H54 (cell line): ENCODE measurements around the gene PCBP4.
"Not testable (repeated sequence)": the region's sequence is repeated elsewhere in the genome, so short reads cannot be mapped to it uniquely, and the experiment has no call there.

Experiments
- DNase-seq: peaks from one replicate; pipeline ENCODE4 v3.0.0; 2011; ENCODE audit warnings: low spot score, mixed read lengths; ENCODE audit not compliant: insufficient read length
- FAIRE-seq: peaks from 3 replicates; lab custom pipeline; 2011; peaks lifted over from hg19 to GRCh38; lab: Jason Lieb, UNC
- POLR2A ChIP-seq: IDR thresholded peaks from 2 replicates; pipeline ENCODE4 v1.6.1; 2011; ENCODE audit warnings: low read depth, mild to moderate bottlenecking, low read length

Gene PCBP4

DNA sequence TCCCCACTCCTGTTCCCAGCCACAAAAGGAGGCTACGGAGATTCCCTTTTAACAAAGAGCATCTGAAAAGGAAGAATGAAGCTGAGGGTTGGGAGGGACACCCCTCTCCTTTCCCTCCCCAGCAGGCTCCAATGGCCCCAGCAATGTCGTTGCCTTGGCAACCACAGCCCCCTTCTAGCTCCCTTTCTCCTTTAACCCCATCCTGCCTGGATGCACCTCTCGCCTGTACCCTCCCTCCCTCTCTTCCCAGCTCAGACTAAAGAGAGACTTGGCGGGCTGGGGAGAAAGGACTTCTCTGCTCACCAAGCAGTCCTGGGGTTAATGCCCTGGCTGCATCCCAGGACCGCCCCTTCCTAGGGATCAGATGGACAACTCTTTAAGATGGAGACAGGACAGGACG, 35.5 kb upstream of the PCBP4 start:
- TF ChIP-seq POLR2A, result no peak
- DNase-seq (no peak), FAIRE-seq (no peak)

DNA sequence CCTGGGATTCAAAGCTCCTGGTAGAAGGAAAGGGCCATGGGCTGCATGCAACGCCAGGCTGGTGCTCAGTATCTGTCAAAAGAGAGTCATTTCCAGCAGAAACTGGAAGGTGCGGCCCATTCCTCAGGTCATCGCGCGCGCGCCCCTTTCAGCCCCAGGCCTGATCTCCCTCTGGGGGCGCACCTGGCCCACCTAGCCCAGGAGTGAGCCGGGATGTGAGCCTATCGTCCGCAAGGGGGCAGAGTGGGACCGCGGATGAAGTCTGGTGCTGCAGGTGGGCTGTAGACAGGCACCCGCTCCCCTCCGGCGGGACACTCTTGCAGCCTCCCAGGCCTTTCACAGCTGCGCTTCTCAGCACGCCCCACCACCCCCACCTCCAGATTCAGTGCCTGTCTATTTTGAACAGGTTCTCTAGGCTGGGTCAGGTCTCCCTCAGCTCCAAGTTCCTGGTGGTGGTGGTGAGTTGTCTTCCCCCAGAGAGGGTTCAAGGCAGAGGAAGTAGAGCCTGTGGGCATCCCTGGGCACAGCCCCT, 34.3 kb upstream of the PCBP4 start:
- FAIRE-seq (no peak), DNase-seq (peak; percentile 89)
- TF ChIP-seq POLR2A, result no peak

DNA sequence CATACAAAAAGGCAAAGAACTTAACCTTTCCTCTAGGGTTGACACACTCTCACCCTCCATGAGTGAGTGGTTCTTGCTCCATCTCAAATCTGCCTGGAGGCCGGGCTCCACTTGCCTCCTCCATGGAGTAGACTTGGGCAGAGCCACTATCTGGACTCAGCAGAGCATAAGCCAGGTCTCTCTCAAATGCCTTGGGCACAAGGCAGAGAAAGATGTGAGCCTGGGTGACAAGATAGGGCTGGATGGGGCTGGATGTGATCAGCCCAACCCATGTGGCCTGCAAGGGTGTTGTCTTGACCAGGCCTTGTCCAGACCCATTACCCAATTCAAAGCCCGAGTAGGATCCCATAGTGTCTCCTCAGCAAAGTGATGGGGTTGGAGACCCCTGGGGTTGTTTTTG, 32.6 kb upstream of the PCBP4 start:
- FAIRE-seq, result no peak
- DNase-seq, result no peak
- TF ChIP-seq POLR2A, result no peak

DNA sequence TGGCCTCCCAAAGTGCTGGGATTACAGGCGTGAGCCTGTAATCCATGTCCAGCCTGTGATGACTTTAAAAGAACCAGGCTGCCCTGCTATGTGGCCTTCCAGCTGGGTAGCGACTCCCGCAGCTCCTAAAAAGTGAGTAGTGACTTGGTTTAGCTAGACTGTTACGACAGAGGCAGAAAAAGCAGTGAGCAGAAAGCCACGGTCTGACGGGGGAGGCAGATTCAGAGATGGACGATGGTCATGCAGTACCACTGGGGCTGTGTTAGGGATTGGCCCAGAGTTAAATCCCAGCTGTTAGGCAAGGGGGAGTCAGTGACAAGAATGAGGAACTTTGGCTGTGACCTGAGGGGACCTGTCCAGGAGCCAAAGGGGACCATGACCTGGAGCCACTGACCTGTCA, 31.5 kb upstream of the PCBP4 start:
- DNase-seq (no peak), FAIRE-seq (no peak)
- no peak for TF ChIP-seq POLR2A

DNA sequence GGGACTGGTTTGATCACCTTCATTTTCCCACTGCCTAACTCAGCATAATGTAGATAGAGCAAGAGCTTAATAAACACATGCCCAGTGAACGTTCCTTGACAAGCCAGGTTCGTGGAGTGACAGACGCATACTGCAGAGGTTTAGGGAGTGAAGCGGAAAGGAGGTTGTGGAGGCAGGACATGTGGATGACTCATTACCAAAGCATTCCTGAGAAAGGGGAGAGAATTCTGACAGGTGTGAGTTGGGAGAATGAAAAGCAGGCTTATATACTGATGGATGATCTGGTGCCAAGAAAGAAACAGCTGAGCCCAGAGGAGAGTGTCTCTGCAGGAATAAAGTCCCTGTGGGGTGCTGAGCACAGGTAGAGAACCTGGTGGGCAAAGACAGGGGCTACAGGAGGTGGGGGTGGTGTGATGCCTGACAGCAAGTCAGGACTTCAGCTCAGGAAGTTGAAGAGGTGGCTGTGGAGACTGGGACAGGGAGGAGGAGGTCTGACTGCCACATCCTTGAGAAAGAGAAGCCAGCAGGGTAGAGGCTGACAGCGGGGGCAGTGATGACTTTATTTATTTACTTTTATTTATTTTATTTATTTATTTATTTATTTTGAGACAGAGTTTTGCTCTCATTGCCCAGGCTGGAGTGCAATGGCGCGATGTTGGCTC, 30.8 kb upstream of the PCBP4 start:
- DNase-seq, result peak; percentile 82
- no peak for TF ChIP-seq POLR2A
- no peak for FAIRE-seq

DNA sequence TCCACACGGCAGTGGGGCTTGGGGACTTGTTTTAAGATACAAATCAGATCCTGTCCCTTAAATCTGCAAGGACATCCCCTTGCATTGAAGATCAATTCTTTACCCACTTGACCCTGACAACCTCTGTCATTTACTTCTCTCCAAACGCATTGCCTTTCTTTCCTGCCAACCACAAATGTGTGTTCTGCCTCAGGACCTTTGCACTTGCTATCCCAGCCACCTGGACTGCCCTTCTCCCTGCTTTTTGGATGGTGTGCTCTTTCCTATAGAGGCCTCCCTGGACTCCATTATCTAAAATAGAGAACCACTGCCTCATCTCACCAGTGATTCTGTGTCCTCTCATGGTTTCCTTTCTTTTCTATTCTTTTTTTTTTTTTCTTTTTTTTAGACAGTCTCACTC, 29.9 kb upstream of the PCBP4 start:
- no peak for DNase-seq
- no peak for TF ChIP-seq POLR2A
- no peak for FAIRE-seq

DNA sequence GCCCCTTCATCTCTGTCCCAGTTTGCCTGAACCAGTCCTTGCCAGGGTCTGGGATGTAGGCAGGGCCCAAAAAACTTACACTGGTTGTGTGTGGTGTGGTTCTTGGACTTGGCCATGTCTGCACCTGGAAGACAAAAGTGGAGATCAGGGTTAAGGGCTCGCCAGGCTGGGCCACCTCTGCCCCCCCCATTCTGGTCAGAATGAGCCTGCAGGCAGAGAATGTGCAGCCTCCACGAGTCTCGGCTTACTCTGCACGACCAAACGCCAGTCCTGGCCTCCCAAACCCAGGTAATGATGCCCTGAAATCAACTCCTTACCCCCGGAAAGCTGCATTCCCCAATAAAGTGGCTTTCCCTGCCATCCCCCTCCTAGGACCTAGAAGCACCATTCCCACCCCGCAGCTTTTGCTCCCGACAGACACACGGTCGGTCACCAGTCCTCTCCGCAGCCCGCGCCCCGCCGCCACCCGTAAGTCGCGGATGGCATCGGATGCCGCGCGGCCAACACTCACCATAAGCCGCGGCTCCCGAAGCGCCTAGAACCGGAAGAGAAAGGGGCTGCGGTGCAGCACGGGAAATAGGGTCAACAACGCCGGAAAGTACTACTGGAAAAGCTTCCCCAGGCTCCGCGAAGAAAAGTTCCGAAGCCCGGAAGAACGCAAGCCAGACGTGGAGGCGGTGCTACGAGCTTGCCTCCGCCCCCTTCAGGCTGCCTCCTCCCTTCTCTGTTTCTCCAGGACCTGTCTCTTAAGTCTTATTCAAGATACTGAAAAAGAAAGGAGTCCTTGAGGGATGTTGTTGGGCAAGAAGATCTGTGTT, 28.3 kb upstream of the PCBP4 start, which contains the start of gene RPL29:
TSS of gene RPL29 (minus strand) at position 550 of the 818 bp plus-strand sequence. CDS start at position 116, 434 bp downstream.
- FAIRE-seq (no peak), DNase-seq (peak; percentile 88)
- peak; percentile 81 for TF ChIP-seq POLR2A

DNA sequence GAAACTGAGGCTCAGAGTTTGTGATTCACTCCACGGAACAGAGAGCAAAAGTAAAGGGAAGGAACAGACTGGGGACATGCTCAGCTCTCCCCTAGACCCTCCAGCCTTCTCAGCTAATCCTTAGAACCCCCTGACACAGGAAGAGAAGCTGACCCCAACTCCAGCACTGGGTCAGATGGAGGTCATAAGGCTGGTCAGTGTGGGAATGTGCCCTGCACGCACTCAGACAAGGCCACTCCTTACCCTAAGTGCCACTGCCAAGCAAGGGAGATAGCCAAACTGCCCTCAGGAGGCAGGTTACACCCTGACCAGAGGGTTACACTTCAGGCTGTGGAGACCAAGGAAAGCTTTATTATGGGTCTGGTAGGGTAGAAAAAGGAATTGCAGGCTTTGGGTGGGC, 27.3 kb upstream of the PCBP4 start:
- DNase-seq (no peak), FAIRE-seq (no peak)
- TF ChIP-seq POLR2A, result no peak

DNA sequence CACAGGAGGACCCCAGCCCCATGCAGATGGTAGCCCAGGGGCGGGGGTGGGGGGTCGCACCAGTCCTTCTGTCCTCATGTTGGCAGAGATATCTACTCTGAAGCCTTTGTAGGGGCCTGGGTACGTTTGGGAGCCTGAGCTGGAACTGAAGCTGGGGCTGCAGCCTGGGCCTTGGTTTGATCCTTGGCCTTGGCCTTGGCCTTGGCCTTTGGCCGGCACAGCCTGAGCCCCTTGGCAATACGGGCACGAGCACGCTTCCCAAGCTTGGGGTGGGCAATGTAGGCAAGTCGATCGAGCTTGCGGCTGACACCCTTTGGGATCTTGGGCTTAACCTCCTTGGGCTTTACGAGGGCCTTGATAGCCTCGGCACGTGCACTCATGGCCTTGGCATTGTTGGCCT, 26.4 kb upstream of the PCBP4 start:
- not testable (repeated sequence) for DNase-seq, FAIRE-seq

DNA sequence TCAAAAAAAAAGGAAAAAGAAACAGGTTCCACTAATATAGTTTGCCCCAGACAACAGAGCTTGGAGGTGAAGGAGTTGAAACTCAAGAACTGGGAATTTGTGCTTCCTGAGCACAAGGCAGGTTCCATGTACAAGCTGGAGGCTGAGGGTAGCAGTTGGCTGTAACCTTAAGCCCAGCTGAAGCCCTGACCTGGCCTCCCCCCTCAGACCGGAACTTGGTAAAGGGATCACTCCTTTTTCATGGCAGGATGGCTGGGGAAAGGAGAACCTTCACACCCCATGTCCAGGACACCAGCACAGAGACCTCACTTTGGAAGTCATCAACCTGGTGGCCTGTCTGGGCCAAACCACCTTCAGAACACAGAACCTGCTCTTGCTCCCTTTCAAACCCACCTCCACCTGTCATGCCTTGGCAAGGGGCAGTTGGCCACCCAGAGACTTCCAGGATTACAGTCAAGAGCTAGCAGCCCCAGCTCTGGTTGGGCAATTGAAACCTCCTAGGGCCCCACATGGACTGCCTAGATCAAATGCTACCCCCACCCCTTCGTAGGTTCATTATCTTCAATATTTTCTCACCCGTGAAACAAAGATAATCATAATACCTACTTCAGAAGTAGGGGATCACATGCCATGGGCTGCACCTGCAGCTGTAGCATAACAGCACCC, 24.9 kb upstream of the PCBP4 start:
- TF ChIP-seq POLR2A, result no peak
- no peak for FAIRE-seq
- DNase-seq, result no peak

DNA sequence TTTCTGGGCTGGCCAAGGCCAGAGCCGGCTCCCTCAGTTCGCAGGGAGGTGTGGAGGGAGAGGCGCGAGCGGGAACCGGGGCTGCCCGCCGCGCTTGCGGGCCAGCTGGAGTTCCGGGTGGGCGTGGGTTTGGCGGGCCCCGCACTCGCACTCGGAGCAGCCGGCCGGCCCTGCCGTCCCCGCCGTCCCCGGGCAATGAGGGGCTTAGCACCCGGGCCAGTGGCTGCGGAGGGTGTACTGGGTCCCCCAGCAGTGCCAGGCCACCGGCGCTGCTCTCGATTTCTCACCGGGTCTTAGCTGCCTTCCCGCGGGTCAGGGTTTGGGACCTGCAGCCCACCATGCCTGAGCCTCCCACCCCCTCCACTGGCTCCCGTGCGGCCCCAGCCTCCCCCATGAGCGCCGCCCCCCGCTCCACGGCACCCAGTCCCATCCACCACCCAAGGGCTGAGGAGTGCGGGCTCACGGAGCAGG, 23.3 kb upstream of the PCBP4 start:
- not testable (repeated sequence) for DNase-seq, FAIRE-seq

DNA sequence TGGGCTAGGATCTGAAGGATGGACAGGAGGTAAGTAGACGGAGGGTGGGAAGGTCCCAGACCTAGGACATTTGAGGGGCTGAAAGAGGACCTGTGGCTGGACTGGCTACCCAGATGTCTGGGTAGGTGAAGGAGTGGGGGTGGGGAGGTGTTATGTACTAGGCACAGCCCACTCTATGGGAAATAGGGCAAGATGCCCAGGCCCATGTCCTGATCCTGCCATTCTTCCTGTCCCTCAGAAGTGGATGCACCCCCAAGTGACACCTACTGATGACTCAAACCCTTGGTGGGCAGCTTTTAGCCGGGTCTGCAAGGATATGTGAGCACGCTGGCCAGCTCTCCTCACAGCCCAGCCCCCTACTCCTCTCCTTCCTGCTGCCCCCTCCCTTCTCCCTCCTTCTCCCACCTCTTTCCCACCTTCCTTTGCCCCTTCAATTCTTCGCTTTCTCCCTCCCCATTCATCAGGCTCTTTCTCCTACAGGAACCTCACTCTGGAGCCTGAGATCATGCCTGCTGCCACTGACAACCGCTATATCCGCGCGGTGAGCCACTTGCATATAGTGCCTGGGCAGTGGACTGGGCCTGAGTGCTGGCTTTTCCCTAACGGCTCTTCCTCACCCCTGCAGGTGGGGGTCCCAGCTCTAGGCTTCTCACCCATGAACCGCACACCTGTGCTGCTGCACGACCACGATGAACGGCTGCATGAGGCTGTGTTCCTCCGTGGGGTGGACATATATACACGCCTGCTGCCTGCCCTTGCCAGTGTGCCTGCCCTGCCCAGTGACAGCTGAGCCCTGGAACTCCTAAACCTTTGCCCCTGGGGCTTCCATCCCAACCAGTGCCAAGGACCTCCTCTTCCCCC, 21.3 kb upstream of the PCBP4 start:
- DNase-seq, result no peak
- no peak for FAIRE-seq
- TF ChIP-seq POLR2A, result no peak

DNA sequence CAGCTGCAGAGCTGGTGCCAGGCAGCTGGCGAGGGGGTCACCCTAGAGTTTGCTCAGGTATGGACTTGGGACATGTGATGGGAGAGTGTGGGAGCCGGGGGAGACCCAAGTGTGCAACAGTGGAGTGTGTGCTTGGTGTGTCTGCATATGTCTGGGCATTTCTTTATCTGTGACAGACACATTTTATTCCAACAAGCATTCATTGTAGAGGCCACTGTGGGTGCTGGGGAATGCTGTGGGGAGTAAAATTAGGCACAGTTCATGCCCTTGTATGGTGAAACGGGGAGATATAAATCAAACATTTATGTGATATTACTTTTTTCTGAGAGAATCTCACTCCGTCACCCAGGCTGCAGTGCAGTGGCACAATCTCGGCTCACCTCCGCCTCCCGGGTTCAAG, 20.3 kb upstream of the PCBP4 start:
- DNase-seq (no peak), FAIRE-seq (no peak)
- no peak for TF ChIP-seq POLR2A
